ENCODE data around the gene FBLN5. TPM values are rescaled to one million over a fixed set of nuclear protein-coding genes. Genes with fewer than 3 reads are reported as not detected.
"Not testable (repeated sequence)": the region's sequence is repeated elsewhere in the genome, so short reads cannot be mapped to it uniquely, and the experiment has no call there.

FBLN5 gene
- total RNA-seq, 1 experiment from 2014 or later, result 2.4 TPM

DNA sequence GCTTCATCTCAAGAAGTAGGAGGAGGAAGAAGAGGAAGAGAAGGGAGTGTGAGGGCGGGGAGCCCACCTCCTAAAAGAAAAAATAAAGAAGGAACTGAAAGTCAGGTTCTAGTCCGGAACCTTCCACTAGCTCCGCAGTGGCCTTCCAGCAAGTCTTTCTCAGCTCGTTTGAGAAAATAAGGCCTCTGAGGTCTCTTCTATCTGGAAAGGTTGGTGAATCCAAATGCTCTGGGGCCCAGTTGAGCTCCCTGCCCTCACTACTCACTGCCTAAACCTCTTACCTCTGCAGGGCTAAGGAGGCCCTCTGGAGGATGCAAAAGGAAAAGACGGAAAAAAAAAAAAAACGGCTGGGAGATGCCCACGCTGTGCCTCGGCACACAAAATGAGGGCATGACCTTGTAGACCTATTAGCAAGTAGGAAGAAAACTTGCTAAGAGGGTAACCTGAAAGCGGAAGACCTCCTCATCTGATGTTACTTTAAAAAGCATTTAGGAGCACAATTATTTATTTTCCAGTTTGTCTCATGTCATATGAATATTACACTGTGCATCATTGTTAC is 35.9 kb downstream of the FBLN5 start:
- peak; percentile 50 for DNase-seq (ENCODE audit: extremely low read depth, low read depth)

DNA sequence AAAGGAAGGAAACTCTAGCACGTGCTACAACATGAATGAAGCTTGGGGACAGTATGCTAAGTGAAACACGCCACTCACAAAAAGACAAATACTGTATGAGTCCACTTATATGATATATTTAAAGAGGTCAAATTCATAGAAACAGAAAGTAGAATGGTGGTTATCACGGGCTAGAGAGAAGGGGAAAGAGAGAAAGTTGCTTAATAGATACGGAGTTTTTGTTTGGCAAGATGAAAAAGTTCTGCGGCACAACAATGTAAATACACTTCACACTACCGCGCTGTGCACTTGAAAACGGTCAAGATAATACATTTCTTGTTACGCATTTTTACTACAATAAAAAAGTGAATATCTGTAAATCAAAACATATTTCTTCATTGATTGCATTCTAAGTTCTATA is 37.3 kb downstream of the FBLN5 start:
- DNase-seq (ENCODE audit: extremely low read depth, low read depth), result no peak

DNA sequence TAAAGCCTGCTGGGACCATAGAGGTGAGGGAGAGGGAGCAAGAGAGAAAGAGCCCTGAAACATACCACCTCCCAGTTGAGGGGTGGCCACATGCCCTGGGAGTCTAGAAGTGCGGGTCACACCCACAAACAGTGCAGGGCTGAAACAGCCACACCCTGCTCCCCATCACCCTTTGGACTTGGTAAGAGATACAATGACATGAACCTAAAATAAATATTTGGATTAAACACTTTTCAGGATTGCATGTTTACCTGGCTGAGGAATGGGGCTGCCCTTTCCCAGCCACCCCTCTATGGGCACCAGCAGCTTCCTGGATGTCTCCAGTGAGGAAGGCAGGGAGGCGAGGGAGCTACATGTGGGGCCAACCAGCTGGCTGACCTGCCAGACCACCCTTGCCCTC is 41.1 kb downstream of the FBLN5 start:
- DNase-seq (ENCODE audit: extremely low read depth, low read depth), result no peak

DNA sequence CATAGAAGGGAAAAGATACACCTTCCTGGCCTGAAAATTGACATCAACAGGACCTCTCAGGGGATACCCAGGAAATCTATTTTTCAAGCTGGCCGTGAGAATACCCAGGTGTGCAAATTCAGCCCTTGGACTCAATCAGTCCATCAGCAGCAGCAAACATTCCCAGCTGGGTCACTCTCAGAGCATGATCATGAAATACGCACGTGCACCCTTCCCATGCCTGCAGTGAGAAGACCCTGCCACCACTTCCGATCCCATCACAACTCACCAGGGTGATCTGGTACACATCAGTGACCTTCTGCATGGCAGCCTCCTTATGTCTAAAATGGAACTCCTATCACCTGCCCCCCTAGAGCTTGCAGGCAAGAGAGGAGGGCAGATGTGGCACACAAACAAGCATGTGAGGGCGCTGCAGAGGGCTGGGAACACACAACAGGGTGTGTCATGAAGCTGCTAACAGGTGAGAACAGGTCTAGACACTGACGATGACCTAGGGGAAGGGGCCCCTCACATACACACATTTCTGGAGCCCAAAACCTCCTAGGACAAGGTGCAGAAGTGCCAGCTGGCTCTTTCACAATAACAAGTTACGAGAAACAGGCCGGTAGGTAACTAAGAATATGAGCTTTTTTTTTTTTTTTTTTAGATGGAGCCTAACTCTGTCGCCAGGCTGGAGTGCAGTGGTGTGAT is 42.4 kb downstream of the FBLN5 start:
- DNase-seq (ENCODE audit: extremely low read depth, low read depth), result no peak

DNA sequence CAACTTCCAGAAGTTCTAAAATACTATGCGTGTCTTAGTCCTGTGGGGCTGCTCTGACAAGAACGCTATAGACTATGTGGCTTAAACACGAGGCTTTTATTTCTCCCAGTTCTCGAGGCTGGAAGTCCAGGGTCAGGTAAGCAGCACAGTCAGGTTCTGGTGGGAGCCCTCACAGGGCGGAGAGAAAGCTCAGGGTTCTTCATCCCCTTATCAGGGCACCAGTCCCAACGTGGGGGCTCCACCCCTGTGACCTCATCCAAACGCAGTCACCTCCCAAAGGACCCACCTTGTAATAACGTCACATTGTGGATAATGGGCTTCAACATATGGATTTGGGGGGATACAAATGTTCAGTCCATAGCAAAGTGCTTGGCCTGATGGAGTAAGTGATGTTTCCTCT is 43.0 kb downstream of the FBLN5 start:
- DNase-seq (ENCODE audit: extremely low read depth, low read depth), result no peak

DNA sequence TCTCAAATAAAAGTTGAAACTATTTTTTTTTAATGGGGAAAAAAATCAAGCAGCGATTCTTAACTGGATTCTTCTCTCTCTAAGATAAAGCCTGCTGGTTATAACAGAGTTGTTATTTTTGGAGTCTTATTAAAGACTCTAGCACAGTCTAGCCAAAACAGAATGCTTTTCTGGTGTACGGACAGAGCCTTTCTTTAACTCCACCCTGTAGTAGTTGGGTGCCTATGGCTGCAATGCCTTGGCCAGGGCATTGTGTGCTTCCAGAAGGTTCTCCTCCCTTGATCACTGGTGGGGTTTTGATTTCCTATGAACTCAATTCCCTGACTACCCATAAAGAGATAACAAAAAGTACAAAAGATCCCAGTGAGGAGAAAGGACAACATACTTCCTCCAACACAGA is 44.4 kb downstream of the FBLN5 start:
- no peak for DNase-seq (ENCODE audit: extremely low read depth, low read depth)

DNA sequence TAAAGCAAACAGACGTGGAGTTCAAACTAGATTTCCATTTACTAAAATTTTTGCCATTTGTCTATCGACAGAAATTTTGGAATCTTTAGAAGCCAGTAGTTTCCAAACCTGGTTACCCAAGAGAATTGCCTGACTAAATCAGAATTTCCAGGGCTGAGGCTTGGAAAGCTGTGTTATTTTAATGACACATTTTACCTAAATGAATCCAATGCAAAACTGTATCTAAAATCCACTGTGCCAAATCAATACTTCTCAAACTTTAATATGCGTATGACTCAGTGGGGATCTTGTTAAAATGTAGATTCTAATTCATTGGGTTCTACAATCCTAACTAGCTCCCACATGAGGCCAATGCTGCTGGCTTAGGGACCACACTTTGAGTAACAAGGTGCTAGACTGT is 45.2 kb downstream of the FBLN5 start:
- no peak for DNase-seq (ENCODE audit: extremely low read depth, low read depth)

DNA sequence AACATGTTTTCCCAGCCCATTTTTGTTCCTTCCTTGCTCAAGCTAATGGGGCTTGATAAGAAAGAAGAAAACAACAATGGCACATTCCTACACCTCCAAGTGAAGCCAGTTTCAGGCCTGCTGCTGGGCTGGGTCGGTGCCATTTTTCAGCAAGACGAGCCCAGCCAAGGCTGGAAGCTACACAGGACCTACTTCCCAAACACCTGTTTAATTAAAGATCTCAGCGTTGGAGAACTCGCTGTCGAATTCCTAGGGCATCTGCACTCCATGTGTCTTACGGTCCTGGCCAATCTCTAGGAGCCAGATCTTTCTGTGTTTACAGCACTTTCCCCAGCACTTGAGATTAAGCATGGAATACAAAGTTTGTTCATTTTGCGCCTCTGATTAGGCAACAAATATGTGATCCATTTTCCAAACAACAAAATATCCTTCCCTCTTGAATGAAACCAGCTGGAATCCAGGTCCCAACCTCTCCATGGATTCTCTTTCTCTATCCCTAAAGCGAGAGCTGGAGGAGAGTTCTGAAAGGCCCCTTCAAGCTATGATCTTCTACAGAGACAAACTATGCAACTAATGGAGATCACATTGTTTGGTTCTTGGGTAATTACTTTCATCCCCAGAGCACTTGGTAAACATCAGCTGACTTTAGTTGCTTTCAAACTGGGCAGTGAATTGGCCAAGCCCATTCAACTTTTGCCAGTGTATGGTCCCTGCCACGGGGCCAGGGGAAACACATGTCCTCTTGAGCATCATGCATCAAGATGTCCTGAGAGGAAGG is 45.9 kb downstream of the FBLN5 start:
- no peak for DNase-seq (ENCODE audit: extremely low read depth, low read depth)

DNA sequence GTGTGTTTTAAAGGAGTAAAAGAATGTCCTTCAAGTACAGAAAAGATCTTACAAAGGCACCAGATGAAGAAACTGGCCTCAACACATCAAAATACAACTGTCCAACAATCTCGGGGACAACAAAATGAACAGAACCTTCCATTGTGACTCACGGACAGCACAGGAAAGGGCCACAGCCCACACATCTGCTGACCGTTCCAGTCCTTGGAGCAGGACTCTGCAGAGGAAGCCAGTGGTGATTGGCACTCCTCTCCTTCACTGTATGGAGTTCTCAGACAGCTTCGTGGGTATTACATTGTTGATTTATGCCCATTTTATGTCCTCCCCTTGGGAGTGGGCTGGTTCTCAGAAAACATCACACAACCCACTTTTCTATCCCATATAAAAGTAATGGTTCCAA is 47.7 kb downstream of the FBLN5 start:
- no peak for DNase-seq (ENCODE audit: extremely low read depth, low read depth)

DNA sequence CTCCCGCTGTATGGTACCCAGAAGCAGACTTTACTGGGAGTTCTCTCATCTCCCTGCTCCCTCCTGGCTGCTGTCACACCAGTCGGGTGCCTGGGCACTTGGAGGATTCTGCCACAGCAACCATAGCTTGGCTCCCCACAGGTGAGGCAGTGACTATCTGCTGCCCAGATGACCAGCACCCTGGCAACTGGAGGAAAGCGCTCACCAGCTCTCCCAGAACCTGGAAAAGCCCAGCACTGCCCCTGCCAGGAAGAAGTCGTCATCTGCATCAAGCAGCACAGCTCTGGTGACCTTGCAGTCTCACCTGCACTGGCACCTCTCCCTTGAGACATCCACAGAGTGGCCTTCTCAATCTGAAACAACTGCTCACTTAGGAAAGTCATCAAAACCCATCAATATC is 48.3 kb downstream of the FBLN5 start:
- peak; percentile 37 for DNase-seq (ENCODE audit: extremely low read depth, low read depth)

DNA sequence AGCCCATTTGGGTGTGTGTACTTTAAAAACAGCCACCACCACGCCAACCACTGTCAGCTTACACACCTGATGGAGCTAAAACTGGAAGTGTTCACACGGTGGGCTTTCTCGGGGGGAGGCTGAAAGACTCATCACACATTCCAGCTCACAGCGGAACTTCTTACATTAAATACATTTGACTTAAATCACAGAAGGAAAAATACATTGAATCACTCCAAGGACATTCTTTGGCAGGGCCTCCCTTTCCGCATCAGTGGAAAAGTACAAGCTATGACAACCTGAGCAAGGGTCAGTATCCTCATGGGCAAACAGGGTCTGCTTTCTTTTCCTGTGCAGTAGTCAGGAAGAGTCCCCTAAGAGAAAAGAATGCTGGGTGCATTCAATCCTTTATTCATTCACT is 49.1 kb downstream of the FBLN5 start:
- no peak for DNase-seq (ENCODE audit: extremely low read depth, low read depth)

DNA sequence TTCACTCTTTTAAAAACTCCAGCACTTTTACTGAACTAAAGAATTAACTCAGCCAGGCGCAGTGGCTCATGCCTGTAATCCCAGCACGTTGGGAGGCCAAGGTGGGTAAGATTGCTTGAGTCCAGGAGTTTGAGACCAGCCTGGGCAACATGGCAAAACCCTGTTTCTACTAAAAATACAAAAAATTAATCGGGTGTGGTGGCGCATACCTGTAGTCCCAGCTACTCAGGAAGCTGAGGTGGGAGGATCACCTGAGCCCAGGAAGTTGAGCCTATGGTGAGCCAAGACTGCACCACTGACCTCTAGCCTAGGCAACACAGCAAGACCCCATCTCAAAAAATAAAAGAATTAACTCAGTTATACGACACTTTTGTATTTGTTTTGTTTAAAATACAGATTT is 49.8 kb downstream of the FBLN5 start:
- DNase-seq (ENCODE audit: extremely low read depth, low read depth), result not testable (repeated sequence)

DNA sequence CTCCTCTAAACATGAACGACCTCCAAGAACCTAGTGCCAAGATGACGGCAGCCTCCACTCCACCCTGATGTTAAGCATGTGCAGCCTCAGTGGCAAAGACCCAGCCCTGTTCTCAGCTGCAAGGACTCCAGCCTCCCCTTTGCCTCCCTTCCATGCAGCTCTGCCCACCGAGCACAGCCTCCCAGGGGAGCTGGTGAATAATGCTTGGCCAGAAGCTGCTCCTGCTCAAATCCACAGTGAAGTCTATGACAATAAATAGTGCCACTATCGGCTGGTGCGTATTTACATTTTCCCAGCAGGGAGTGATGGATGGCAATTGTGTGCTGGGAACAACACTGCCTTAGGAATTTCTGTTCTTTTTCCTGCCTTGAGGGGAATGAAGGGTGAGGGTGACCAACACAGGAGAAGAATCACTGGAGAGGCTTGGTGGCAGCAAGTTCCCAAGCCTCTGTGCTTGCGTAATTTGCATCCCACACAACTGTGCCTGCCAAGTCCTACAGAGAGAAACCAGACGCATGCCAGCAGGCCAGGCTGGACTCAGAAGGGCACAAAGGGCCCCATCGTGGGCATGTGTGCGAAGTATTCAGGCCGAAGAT is 50.3 kb downstream of the FBLN5 start:
- DNase-seq (ENCODE audit: extremely low read depth, low read depth), result no peak

DNA sequence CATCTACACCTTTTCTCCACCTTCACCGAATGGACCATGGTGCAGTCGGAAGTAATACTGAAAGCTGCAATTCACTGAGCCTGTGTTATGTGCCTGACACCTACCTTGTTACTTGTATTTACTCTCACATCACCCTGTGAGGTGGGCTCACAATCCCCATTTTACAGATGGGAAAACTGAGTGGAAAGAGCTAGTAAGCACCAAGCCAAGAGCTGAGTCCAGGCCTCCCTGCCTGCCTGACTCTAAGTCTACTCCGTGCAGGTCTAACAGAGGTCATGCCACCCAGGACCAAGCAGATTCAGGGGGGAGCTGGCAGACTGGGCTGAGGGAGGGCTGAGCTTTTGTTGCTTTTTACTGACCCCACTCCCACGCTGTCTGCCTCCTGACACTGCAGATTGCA is 51.1 kb downstream of the FBLN5 start:
- DNase-seq (ENCODE audit: extremely low read depth, low read depth), result no peak

DNA sequence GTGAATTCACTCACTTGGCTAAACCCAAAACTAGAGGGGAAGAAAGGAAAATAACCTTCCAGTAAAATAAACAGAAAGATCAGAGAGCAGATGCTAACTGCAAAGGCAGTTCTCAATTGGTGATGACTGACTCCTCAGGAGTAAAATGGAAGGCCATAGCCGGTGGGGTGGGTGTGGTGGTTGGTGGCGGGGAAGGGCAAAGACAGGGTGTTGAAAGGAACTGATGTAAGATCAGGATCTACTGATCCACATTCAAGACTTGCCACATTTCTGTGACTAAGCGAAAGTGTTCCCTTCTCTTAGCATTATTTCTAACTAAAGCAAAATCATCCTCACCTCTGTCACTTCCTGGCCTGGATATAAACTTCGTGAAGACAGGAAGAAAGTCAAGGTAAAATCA is 53.8 kb downstream of the FBLN5 start:
- DNase-seq (ENCODE audit: extremely low read depth, low read depth), result peak; percentile 26

DNA sequence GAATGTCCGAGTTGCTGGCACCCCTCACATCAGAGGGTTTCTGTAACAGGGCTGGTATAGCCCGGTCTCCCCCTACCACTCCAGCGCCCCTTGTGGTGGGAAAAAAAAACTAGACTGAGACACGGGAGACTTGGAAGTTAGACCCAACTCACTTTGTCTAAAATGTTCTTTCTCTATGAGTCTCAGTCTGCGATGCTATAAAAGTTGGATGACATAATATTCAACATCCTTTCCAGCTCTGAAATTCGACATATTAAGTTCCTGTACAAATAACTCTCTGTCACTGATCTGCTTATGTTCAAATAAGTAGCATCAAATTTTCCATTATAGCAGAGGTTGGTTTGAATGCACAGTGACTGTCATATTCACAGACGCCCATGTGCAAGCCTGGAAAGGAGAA is 54.5 kb downstream of the FBLN5 start:
- DNase-seq (ENCODE audit: extremely low read depth, low read depth), result peak; percentile 30

DNA sequence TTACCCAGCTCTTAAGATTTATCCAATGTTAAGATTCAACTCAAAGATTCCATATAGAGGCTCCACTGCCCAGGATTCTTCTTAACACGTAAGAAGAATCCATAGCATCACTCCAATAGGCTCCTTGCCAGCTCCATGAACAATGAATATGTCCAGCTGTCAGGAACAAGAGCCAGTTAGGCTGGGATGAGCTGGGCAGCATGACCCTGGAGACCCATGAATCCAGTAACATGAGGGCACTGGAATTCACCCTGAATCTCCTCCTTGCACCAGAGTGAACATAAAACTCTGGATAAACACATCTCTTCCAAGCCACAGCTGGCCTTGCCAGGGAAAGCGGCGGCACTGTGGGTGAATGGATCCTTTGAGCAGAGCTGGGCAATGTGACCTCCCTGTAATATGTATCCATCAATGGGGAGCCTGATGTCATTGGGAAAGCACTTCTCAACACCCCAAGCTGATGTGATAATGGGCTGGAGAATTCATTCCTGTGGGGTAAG is 55.7 kb downstream of the FBLN5 start:
- no peak for DNase-seq (ENCODE audit: extremely low read depth, low read depth)

DNA sequence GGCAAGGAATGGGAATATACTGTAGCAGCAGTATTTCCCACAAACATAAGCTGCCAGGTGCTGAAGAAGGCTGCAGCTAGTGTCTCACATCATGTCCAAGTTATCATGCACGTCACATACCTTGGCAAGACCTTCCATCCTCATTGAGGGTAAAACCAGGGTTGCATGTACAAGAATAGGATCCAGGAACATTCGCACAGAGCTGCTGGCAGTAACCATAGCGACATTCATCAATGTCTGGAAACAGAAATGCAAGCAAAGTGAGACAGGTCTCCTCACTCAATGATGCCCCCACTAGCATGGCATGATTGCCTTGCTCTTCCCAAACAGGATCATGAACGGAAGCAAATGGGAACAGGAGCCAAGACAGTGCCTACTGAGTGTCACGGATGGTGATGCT is 56.4 kb downstream of the FBLN5 start:
- no peak for DNase-seq (ENCODE audit: extremely low read depth, low read depth)

DNA sequence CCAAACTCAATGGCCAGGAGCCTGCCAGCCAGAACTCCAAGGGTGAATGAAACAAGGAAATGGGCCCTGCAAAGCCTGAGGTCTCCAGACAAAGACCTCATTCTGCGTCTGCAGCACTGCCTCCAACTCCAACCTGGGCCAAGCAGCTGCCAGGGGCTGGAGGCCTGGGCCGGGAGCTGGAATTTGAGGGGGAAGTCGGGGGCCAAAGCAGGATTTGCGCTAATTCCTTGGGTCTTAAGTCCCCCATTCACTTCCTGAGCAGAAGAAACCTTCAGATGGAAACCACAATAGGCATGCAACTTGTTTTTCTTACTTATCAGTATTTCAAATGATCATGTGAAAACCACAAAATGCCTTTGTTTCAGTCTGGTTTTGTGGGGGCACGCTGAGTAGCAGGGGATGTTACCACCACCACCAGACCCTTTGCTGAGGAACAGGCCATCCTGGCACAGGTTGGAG is 57.2 kb downstream of the FBLN5 start:
- DNase-seq (ENCODE audit: extremely low read depth, low read depth), result no peak

DNA sequence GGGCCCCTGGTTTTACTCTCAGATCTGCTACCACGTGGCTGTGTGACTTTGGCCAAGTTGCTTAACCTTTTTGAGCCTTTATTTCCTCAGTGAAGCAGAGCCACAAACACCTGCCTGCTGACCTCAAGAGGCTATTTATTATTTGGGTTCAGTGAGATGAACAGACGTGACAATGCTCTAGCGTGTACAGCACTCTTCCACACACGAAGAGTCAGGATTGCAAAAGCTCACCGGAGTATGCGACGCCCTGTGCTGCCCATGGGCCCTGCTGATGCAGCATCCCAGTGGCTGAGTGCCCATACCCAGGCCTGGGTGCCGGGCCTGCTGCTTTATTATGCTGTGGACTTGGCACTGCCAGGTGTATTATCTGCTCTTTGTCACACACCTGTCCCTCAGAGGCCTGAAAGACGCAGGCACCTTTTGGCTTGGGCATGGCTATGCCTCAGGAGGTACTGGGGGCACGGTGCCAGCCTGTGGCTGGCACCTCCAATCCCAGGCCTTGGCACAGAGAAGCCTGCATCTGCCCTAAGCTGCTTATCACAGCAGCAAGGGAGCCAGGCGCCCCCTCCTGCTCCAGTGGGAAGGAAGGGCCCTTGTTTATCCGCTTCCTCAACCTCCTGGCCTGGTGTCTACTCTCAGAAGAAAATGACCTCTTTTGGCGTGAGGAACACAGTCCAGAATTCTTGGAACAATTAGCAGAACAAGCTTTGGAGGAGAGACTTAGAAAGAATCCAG is 57.9 kb downstream of the FBLN5 start:
- no peak for DNase-seq (ENCODE audit: extremely low read depth, low read depth)
